K562 (cell line): ENCODE measurements around the gene PTPN7. TPM values are rescaled to one million over a fixed set of nuclear protein-coding genes. Genes with fewer than 3 reads are reported as not detected.

Experiments used
- ATF7 ChIP-seq: fragments of 450-650 bp; IDR thresholded peaks from 2 replicates; pipeline ENCODE4 v1.7.1; 2014; ENCODE audit warnings: mild to moderate bottlenecking, moderate library complexity
- CTCFL ChIP-seq: IDR thresholded peaks from 2 replicates; pipeline ENCODE4 v1.6.1; 2011; ENCODE audit warnings: borderline replicate concordance, low read depth, mild to moderate bottlenecking, moderate library complexity, low read length; ENCODE audit not compliant: insufficient read depth, poor library complexity, severe bottlenecking
- DPF2 ChIP-seq: fragments of 450-650 bp; IDR thresholded peaks from 2 replicates; pipeline ENCODE4 v1.6.1; 2016
- ELF4 ChIP-seq: fragments of 450-650 bp; formaldehyde crosslinking; IDR thresholded peaks from 2 replicates; pipeline ENCODE4 v1.4.0; 2022; ENCODE audit warnings: missing genetic modification characterization
- FOXK2 ChIP-seq, 2 experiments: fragments of 450-650 bp; IDR thresholded peaks in 1 of 2; conservative IDR thresholded peaks in 1 of 2; 2 replicates each; pipeline ENCODE4 v1.6.1; 2016; ENCODE audit warnings: low read depth in 2 of 2, mild to moderate bottlenecking in 1 of 2
- GATA2 ChIP-seq: sonication (generic); formaldehyde crosslinking; IDR thresholded peaks from 2 replicates; pipeline ENCODE4 v1.4.0; 2020; ENCODE audit warnings: mild to moderate bottlenecking, missing genetic modification reagents
- MYNN ChIP-seq, 2 experiments: sonication (generic); formaldehyde crosslinking in 1 of 2; IDR thresholded peaks; 2 replicates each; pipeline versions ENCODE4 v1.5.0 to v1.6.1; 2016 to 2020; ENCODE audit warnings: antibody characterized with exemption in 1 of 2, missing genetic modification reagents in 1 of 2
- PHB ChIP-seq: fragments of 250-450 bp; sonication (Bioruptor Pico); IDR thresholded peaks from 2 replicates; pipeline ENCODE4 v1.5.0; 2021
- TRIM24 ChIP-seq, 2 experiments: fragments of 450-650 bp; IDR thresholded peaks; 2 replicates each; pipeline ENCODE4 v1.6.1; 2016
- ZNF407 ChIP-seq: fragments of 450-650 bp; IDR thresholded peaks from 2 replicates; pipeline ENCODE4 v1.6.1; 2016; ENCODE audit warnings: low read depth
- ZNF586 ChIP-seq: fragments of 450-650 bp; formaldehyde crosslinking; conservative IDR thresholded peaks from 2 replicates; pipeline ENCODE4 v1.4.0; 2020; ENCODE audit warnings: mild to moderate bottlenecking, moderate library complexity
- ZNF830 ChIP-seq: fragments of 250-450 bp; sonication (Bioruptor Pico); IDR thresholded peaks from 2 replicates; pipeline ENCODE4 v1.5.0; 2021; ENCODE audit warnings: mild to moderate bottlenecking
- polyA plus RNA-seq, 8 experiments: library from polyadenylated mRNA; depleted of rRNA in 4 of 8; stranded (reverse) in 5 of 8; unstranded in 3 of 8; fragments of >200 nt; fragmentation: Nextera tagmentation in 2 of 8; fragmentation: Illumina TruSeq in 1 of 8; extraction: Ambion mirVana in 2 of 8; extraction: Trizol in 1 of 8; gene quantifications; 2 replicates each; pipeline versions ENCODE4 v1.2.1 to v1.2.3, GENCODE V29; 2011 to 2014; ENCODE audit warnings: inconsistent platforms in 1 of 8, missing spikeins in 1 of 8
- total RNA-seq, 7 experiments: library from RNA; depleted of rRNA in 6 of 7; stranded (reverse); fragments of >200 nt in 6 of 7; fragmentation: Illumina TruSeq in 2 of 7; extraction: Trizol in 2 of 7; gene quantifications; 2 replicates each; pipeline versions ENCODE4 v1.2.1 to v1.2.3, GENCODE V29; 2011 to 2021; ENCODE audit warnings: low replicate concordance in 1 of 7
- TF ChIP-seq, protein P1 (sequence below): fragments of 250-450 bp; sonication (Bioruptor Pico); IDR thresholded peaks from 2 replicates; pipeline ENCODE4 v1.4.0; 2020

PTPN7 gene
- total and polyA plus RNA-seq, 9 of the 15 experiments (the other 6 are each of a cell fraction or from before 2014, with no cell fraction given) = 18.7 to 144 (median 120) TPM

- no peak for TF ChIP-seq ZNF407
- TF ChIP-seq ZNF586 (CRISPR knock-in tag) = no peak
- peak; percentile 93; the same call in 1 of the 2 replicates for TF ChIP-seq ZNF830 (CRISPR knock-in tag)
- TF ChIP-seq MYNN (IDR thresholded peaks at IDR 0.05) = peak; percentile 84
- TF ChIP-seq MYNN (CRISPR knock-in tag; IDR thresholded peaks at IDR 0.05) = no peak
- TF ChIP-seq ATF7 = peak; percentile 43
- TF ChIP-seq, protein P1, sequence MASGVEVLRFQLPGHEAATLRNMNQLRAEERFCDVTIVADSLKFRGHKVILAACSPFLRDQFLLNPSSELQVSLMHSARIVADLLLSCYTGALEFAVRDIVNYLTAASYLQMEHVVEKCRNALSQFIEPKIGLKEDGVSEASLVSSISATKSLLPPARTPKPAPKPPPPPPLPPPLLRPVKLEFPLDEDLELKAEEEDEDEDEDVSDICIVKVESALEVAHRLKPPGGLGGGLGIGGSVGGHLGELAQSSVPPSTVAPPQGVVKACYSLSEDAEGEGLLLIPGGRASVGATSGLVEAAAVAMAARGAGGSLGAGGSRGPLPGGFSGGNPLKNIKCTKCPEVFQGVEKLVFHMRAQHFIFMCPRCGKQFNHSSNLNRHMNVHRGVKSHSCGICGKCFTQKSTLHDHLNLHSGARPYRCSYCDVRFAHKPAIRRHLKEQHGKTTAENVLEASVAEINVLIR (CRISPR knock-in tag) = no peak
- TF ChIP-seq ELF4 (CRISPR knock-in tag) = no peak
- TF ChIP-seq CTCFL = no peak
- no peak for TF ChIP-seq FOXK2 (conservative IDR thresholded peaks at IDR 0.05 in 1 of 2, IDR thresholded peaks at IDR 0.05 in 1 of 2; ENCODE audit: low read depth in 2 of 2)
- no peak for TF ChIP-seq GATA2 (CRISPR knock-in tag)
- TF ChIP-seq TRIM24 (IDR thresholded peaks at IDR 0.05) = no peak
- TF ChIP-seq DPF2 = peak; percentile 80
- TF ChIP-seq PHB (CRISPR knock-in tag) = no peak
Observed at GRCh38 chr1:202164271-202165037, 4.1 kb upstream of the PTPN7 start (continued).
